Lower leg skin (tissue), 3 donors: ENCODE measurements around the gene C1QTNF1.

Experiments
- POLR2A ChIP-seq, 2 donors: fragments of 450-650 bp; IDR thresholded peaks; one replicate each; pipeline ENCODE4 v1.6.1; 2016 to 2017; ENCODE audit warnings: antibody characterized with exemption in 2 of 2, mild to moderate bottlenecking in 1 of 2, moderate library complexity in 1 of 2
- TF ChIP-seq, protein P1 (sequence below), 3 donors: fragments of 450-650 bp; IDR thresholded peaks; one replicate each; pipeline ENCODE4 v1.5.1; 2016; ENCODE audit warnings: antibody characterized with exemption in 3 of 3, mild to moderate bottlenecking in 3 of 3, moderate library complexity in 2 of 3

GRCh38 chr17:79083191-79083971 is 59.4 kb downstream of the C1QTNF1 start:
- TF ChIP-seq, protein P1, sequence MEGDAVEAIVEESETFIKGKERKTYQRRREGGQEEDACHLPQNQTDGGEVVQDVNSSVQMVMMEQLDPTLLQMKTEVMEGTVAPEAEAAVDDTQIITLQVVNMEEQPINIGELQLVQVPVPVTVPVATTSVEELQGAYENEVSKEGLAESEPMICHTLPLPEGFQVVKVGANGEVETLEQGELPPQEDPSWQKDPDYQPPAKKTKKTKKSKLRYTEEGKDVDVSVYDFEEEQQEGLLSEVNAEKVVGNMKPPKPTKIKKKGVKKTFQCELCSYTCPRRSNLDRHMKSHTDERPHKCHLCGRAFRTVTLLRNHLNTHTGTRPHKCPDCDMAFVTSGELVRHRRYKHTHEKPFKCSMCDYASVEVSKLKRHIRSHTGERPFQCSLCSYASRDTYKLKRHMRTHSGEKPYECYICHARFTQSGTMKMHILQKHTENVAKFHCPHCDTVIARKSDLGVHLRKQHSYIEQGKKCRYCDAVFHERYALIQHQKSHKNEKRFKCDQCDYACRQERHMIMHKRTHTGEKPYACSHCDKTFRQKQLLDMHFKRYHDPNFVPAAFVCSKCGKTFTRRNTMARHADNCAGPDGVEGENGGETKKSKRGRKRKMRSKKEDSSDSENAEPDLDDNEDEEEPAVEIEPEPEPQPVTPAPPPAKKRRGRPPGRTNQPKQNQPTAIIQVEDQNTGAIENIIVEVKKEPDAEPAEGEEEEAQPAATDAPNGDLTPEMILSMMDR (IDR thresholded peaks at IDR 0.05): no peak
- TF ChIP-seq POLR2A (IDR thresholded peaks at IDR 0.05): no peak
